ENCODE results near the gene METTL25. TPM values are rescaled to one million over a fixed set of nuclear protein-coding genes. Genes with fewer than 3 reads are reported as not detected.

Gene METTL25
- total and polyA plus RNA-seq, 2 donors from 2014 or later = 10.8 to 19.3 TPM

- Histone ChIP-seq H3K9me3 (ENCODE audit: control insufficient read depth in 2 of 3, insufficient read depth in 1 of 3, low read length in 3 of 3) (no peaks in the 10 kb centered on the region), H3K27ac (ENCODE audit: low read depth in 2 of 2, low read length in 2 of 2) (no peak overlapping the region), H3K4me3 (ENCODE audit: low read length in 3 of 3) (no peak overlapping the region), H3K9ac (ENCODE audit: low read length in 3 of 3) (no peak overlapping the region), H3K27me3 (ENCODE audit: control insufficient read depth, insufficient read depth, low read length) (no peaks in the 10 kb centered on the region), H3K4me1 (ENCODE audit: control insufficient read depth in 2 of 3, insufficient read depth in 2 of 3, low read depth in 1 of 3, low read length in 3 of 3) (no peaks in the 10 kb centered on the region), H3K36me3 (ENCODE audit: control insufficient read depth in 2 of 3, insufficient read depth in 3 of 3, low read length in 3 of 3) (peaks cover 0 to 3% (median 0%) of the 10 kb centered on the region in 3 donors)
- no peak for DNase-seq
- intact Hi-C loops (cut with DNase I) = no loop called here
- no peak for FAIRE-seq
- no peak for TF ChIP-seq CTCF (IDR thresholded peaks at IDR 0.05; ENCODE audit: borderline replicate concordance, extremely low read depth, insufficient read depth)
Observed at GRCh38 chr12:82468563-82468962, 110.2 kb downstream of the METTL25 start.

- FAIRE-seq = no peak
- intact Hi-C loops (cut with DNase I) = no loop called here
- H3K27me3 ChIP-seq (ENCODE audit: control insufficient read depth, insufficient read depth, low read length) = no peaks in the 10 kb centered on the region
- no peak for DNase-seq
- H3K27ac ChIP-seq (ENCODE audit: low read depth in 2 of 2, low read length in 2 of 2) = no peak overlapping the region
- H3K4me3 ChIP-seq (ENCODE audit: low read length in 3 of 3) = no peak overlapping the region
- peaks cover 0 to 3% (median 0%) of the 10 kb centered on the region in 3 donors for H3K36me3 ChIP-seq (ENCODE audit: control insufficient read depth in 2 of 3, insufficient read depth in 3 of 3, low read length in 3 of 3)
- H3K9ac ChIP-seq (ENCODE audit: low read length in 3 of 3) = no peak overlapping the region
- H3K4me1 ChIP-seq (ENCODE audit: control insufficient read depth in 2 of 3, insufficient read depth in 2 of 3, low read depth in 1 of 3, low read length in 3 of 3) = no peaks in the 10 kb centered on the region
- H3K9me3 ChIP-seq (ENCODE audit: control insufficient read depth in 2 of 3, insufficient read depth in 1 of 3, low read length in 3 of 3) = no peaks in the 10 kb centered on the region
- TF ChIP-seq CTCF (IDR thresholded peaks at IDR 0.05; ENCODE audit: borderline replicate concordance, extremely low read depth, insufficient read depth) = no peak
Observed at GRCh38 chr12:82470906-82471512, 112.7 kb downstream of the METTL25 start.

- Histone ChIP-seq H3K36me3 (ENCODE audit: control insufficient read depth in 2 of 3, insufficient read depth in 3 of 3, low read length in 3 of 3) (peaks cover 0 to 3% (median 0%) of the 10 kb centered on the region in 3 donors), H3K9ac (ENCODE audit: low read length in 3 of 3) (no peak overlapping the region), H3K4me1 (ENCODE audit: control insufficient read depth in 2 of 3, insufficient read depth in 2 of 3, low read depth in 1 of 3, low read length in 3 of 3) (no peaks in the 10 kb centered on the region), H3K4me3 (ENCODE audit: low read length in 3 of 3) (no peak overlapping the region), H3K9me3 (ENCODE audit: control insufficient read depth in 2 of 3, insufficient read depth in 1 of 3, low read length in 3 of 3) (no peaks in the 10 kb centered on the region), H3K27me3 (ENCODE audit: control insufficient read depth, insufficient read depth, low read length) (no peaks in the 10 kb centered on the region), H3K27ac (ENCODE audit: low read depth in 2 of 2, low read length in 2 of 2) (no peak overlapping the region)
- DNase-seq = no peak
- TF ChIP-seq CTCF (IDR thresholded peaks at IDR 0.05; ENCODE audit: borderline replicate concordance, extremely low read depth, insufficient read depth) = no peak
- no peak for FAIRE-seq
- intact Hi-C loops (cut with DNase I) = no loop called here
Observed at GRCh38 chr12:82473111-82473754, 114.9 kb downstream of the METTL25 start.

All from kidney (tissue), 14 donors.